Raji (cell line): Measurements from ENCODE around the gene DNM3.

ENCODE experiments used
- POLR2A ChIP-seq: IDR thresholded peaks from 2 replicates; pipeline ENCODE4 v1.6.1; 2011; ENCODE audit warnings: low read depth, low read length, control low read depth; ENCODE audit not compliant: insufficient read depth

The DNM3 gene

DNA sequence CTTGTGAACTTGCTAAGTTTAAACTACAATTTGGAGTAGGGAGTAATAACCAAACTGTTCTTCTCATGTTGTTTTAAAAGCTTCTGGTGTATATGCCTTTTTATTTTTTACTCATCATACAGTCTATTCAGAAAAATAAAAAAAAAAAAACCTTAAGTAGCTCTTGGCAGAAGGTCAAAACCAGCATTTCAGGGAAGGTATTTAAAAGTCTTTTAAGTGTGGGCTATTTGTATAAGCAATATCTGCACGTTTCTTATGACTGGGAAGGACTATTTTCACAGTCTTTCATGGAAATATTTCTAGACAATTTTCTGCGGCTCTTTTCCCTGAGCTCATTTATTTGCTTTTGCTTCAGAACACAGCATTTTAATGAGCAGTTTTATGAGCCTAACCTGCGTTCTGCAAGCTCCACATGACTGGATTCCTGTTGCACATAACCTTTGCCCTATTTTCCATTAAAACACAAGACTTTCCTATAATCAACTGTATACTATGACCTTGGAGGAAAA, 518.2 kb downstream of the DNM3 start:
- TF ChIP-seq POLR2A = no peak

- TF ChIP-seq POLR2A = no peak
Observed at GRCh38 chr1:172360511-172360910, 519.2 kb downstream of the DNM3 start.

DNA sequence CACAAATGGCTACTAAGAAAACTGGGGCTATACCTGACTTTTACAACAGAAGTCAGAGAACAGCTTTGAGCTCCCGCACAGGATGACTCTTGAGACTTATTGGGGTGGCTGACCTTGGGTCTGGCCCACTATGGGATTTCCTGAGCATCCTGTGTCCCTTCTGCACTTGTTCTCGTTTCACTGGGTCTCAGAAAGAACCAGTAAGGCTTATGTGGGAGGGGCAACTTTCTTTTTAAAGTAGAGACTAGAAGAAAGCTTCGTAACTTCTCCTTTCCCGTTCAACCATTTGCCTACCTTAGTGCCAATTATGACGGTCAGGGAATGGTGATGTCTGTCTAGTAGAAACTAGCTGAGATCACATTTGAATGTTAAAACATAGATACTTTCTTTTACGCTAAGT, 519.7 kb downstream of the DNM3 start:
- no peak for TF ChIP-seq POLR2A

DNA sequence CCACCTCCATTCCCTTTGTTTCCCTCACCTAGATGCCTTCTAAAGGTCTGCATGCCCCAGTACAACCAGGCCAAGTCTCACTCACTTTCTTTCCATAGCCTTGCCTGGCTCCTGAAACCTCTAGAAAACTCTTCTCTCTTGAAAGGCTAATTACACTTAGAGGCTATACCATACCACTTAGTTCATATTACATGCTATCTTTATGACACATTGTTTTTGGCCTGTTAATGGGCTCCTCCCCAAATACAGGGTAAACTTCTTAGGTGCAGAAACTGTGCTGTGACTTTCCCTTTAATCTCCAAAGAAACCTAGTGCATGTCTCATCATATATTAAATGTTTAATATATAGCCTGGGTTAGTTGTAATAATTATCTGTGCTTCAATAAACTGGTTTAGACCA, 522.6 kb downstream of the DNM3 start:
- TF ChIP-seq POLR2A = no peak

GRCh38 chr1:172373864-172374263, 532.6 kb downstream of the DNM3 start:
- no peak for TF ChIP-seq POLR2A

GRCh38 chr1:172375211-172375631, 533.9 kb downstream of the DNM3 start:
- no peak for TF ChIP-seq POLR2A

DNA sequence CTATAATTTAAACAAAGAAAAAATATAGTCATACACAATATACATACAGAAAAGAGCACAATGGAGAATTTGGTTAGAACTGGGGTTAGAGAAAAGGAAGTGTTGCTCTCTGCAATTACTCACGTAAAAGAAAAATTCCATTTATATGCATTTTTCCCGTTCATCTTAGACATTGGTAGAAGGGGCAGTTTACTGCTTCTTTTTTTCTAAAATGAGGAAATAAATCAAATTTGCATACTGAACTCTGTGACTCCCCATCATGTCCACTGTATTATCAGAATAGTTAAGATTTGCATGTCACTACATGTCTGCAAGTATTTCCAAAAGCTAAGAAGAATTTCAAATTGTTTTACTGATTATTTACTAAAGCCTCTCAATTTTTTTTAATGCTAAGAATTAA, 535.1 kb downstream of the DNM3 start:
- no peak for TF ChIP-seq POLR2A

- no peak for TF ChIP-seq POLR2A
Observed at GRCh38 chr1:172377565-172377964, 536.3 kb downstream of the DNM3 start.

- TF ChIP-seq POLR2A = no peak
Observed at GRCh38 chr1:172378109-172378760, 536.9 kb downstream of the DNM3 start.

GRCh38 chr1:172380441-172381244, 539.3 kb downstream of the DNM3 start:
- no peak for TF ChIP-seq POLR2A

DNA sequence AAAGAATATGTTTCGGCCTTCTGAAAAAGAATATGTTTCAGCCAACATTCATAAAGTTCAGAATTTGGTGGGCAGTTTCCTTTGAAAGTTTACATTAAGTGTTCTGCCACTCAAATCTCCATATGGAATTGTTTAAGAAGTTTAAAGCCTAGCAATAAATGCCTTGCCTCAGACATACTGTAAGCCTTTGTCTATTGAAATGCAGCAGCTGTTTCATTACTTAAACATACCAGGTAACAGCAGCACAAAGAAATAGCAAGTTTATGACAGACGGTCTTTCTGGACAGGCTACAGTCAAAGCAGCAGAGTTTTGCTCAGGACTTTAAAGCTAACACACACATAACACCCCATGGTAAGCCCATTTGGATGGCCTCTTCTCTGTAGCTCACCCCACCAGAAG, 540.6 kb downstream of the DNM3 start:
- no peak for TF ChIP-seq POLR2A

- no peak for TF ChIP-seq POLR2A
Observed at GRCh38 chr1:172382406-172382805, 541.1 kb downstream of the DNM3 start.

DNA sequence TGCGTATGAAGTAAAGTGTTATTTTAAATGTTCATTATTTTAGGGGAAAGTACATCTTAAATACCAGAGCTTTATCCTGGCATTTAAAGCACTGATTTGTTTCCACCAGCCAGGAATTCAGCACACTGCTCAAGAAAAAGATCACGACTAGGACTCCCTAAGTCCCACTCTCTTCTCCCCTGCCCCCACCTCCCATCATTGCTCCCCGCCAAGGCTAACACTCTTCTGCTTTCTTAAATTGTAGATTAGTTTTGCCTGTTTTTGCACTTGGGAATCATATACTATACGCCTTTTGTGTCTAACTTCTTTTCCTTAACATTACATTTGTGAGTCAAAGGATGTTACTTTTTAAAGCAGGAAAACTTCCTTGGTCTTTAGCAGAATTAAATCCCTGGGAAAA, 541.7 kb downstream of the DNM3 start:
- no peak for TF ChIP-seq POLR2A

GRCh38 chr1:172383536-172383935, 542.2 kb downstream of the DNM3 start:
- no peak for TF ChIP-seq POLR2A

- no peak for TF ChIP-seq POLR2A
Observed at GRCh38 chr1:172384656-172385055, 543.4 kb downstream of the DNM3 start.

GRCh38 chr1:172386046-172386445, 544.7 kb downstream of the DNM3 start:
- TF ChIP-seq POLR2A = no peak
